Astrocyte (in vitro differentiated cells and primary cell): Measurements from ENCODE around the gene TNN. TPM values are rescaled to one million over a fixed set of nuclear protein-coding genes. Genes with fewer than 3 reads are reported as not detected.

Experiments
- DNase-seq: peaks from one replicate; pipeline ENCODE4 v3.0.0-alpha.2; 2010; ENCODE audit warnings: low read depth
- FAIRE-seq: peaks from 2 replicates; lab custom pipeline; 2011; peaks lifted over from hg19 to GRCh38; lab: Jason Lieb, UNC
- H2AFZ ChIP-seq: 2 replicates; pipeline ENCODE4 v1.6.0; 2012; ENCODE audit warnings: low read depth, low read length, inconsistent platforms
- H3K27ac ChIP-seq: 2 replicates; pipeline ENCODE4 v1.5.1; 2011; ENCODE audit warnings: low read depth, low read length, inconsistent platforms
- H3K27me3 ChIP-seq: 2 replicates; pipeline ENCODE4 v1.6.0; 2011; ENCODE audit warnings: low read length, inconsistent platforms; ENCODE audit not compliant: insufficient read depth
- H3K36me3 ChIP-seq: 2 replicates; pipeline ENCODE4 v1.5.1; 2011; ENCODE audit warnings: low read length, inconsistent platforms; ENCODE audit not compliant: insufficient read depth
- H3K4me1 ChIP-seq: 2 replicates; pipeline ENCODE4 v1.5.1; 2011; ENCODE audit warnings: low read length, inconsistent platforms; ENCODE audit not compliant: insufficient read depth
- H3K4me2 ChIP-seq: 2 replicates; pipeline ENCODE4 v1.6.0; 2012; ENCODE audit warnings: low read length, inconsistent platforms
- H3K4me3 ChIP-seq: 2 replicates; pipeline ENCODE4 v1.5.1; 2011; ENCODE audit warnings: low read depth, mild to moderate bottlenecking, low read length, inconsistent platforms; ENCODE audit not compliant: insufficient read depth
- H3K79me2 ChIP-seq: 2 replicates; pipeline ENCODE4 v1.6.0; 2012; ENCODE audit warnings: mild to moderate bottlenecking, low read length, inconsistent platforms; ENCODE audit not compliant: insufficient read depth
- H3K9ac ChIP-seq: 2 replicates; pipeline ENCODE4 v1.6.0; 2012; ENCODE audit warnings: mild to moderate bottlenecking, low read length, inconsistent platforms
- H3K9me3 ChIP-seq: 2 replicates; pipeline ENCODE4 v1.5.1; 2012; ENCODE audit warnings: low read depth, mild to moderate bottlenecking, low read length, inconsistent platforms; ENCODE audit not compliant: insufficient read depth
- H4K20me1 ChIP-seq: 2 replicates; pipeline ENCODE4 v1.6.0; 2012; ENCODE audit warnings: low read length, inconsistent platforms; ENCODE audit not compliant: insufficient read depth
- H3K27ac Mint-ChIP-seq: one replicate; pipeline ENCODE4 v1.8.0; 2021; ENCODE audit warnings: mild to moderate bottlenecking, mixed read lengths; ENCODE audit not compliant: unreplicated experiment
- H3K27me3 Mint-ChIP-seq: one replicate; pipeline ENCODE4 v1.8.0; 2021; ENCODE audit warnings: low read depth, mixed read lengths; ENCODE audit not compliant: unreplicated experiment
- H3K36me3 Mint-ChIP-seq: one replicate; pipeline ENCODE4 v1.8.0; 2021; ENCODE audit warnings: low read depth, mixed read lengths; ENCODE audit not compliant: unreplicated experiment
- H3K4me1 Mint-ChIP-seq: one replicate; pipeline ENCODE4 v1.8.0; 2021; ENCODE audit warnings: low read depth, mixed read lengths; ENCODE audit not compliant: unreplicated experiment
- H3K4me3 Mint-ChIP-seq: one replicate; pipeline ENCODE4 v1.8.0; 2021; ENCODE audit warnings: mild to moderate bottlenecking, moderate library complexity, mixed read lengths; ENCODE audit not compliant: unreplicated experiment
- H3K9me3 Mint-ChIP-seq: one replicate; pipeline ENCODE4 v1.8.0; 2021; ENCODE audit warnings: mild to moderate bottlenecking, mixed read lengths; ENCODE audit not compliant: unreplicated experiment
- CTCF ChIP-seq: IDR thresholded peaks from 2 replicates; pipeline ENCODE4 v1.5.1; 2011; ENCODE audit warnings: low read depth, mild to moderate bottlenecking, inconsistent platforms, low read length, moderate library complexity; ENCODE audit not compliant: insufficient read depth
- EZH2 ChIP-seq: IDR thresholded peaks from 2 replicates; pipeline ENCODE4 v1.6.1; 2012; ENCODE audit warnings: mild to moderate bottlenecking, low read length, inconsistent platforms; ENCODE audit not compliant: insufficient read depth
- total RNA-seq: library from RNA; stranded (reverse); gene quantifications from 2 replicates; pipeline ENCODE4 v1.2.1, GENCODE V29; 2021

The TNN gene
- total RNA-seq, 1 donor from 2014 or later = 0.16 TPM

DNA sequence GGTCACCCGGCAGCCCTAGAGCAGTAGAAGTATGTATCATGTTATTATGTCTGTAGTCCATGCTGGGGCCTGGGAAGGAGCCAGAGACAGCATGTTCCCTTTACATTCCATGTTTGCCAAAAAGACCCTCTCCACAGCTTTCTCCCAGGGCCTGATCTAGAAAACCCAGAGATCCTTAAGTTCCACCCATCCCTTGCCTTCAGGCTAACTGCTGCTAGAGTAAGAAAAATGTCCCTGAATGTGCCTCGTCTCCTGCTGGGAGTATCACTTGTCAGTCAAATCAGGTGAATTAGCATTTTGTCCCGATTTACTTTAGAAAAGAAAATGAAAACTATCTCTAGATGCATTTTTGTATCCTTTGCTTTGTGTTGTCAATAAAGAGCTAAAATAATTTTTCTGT, 31.2 kb upstream of the TNN start:
- no peaks in the 10 kb centered on the region for H3K9me3 Mint-ChIP-seq
- peaks cover 28% of the 10 kb centered on the region for H3K27me3 Mint-ChIP-seq
- Histone ChIP-seq H3K4me3 (no peak overlapping the region), H2AFZ (no peak overlapping the region), H3K4me1 (no peaks in the 10 kb centered on the region), H3K27ac (no peak overlapping the region), H3K9me3 (no peaks in the 10 kb centered on the region), H3K27me3 (peaks cover 5% of the 10 kb centered on the region), H3K36me3 (no peaks in the 10 kb centered on the region), H3K79me2 (no peaks in the 10 kb centered on the region), H3K9ac (no peak overlapping the region), H4K20me1 (no peaks in the 10 kb centered on the region), H3K4me2 (no peak overlapping the region)
- H3K4me1 Mint-ChIP-seq = peaks cover 10% of the 10 kb centered on the region
- H3K4me3 Mint-ChIP-seq = no peak overlapping the region
- no peak overlapping the region for H3K27ac Mint-ChIP-seq
- TF ChIP-seq EZH2 (no peak), CTCF (no peak)
- no peaks in the 10 kb centered on the region for H3K36me3 Mint-ChIP-seq
- no peak for FAIRE-seq
- DNase-seq = no peak

DNA sequence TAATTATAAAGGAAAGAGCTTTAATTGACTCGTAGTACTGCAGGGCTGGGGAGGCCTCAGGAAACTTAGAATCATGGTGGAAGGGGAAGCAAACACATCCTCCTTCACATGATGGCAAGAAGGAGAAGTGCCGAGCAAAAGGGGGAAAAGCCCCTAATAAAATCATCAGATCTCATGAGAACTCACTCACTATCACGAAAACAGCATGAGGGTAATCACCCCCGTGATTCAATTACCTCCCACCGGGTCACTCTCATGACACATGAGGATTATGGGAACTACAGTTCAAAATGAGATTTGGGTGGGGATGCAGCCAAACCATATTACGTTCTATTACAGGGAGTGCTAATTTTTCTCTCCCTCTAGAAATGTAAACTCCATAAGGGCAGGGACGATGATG, 30.2 kb upstream of the TNN start:
- Histone ChIP-seq H3K9ac (no peak overlapping the region), H4K20me1 (no peaks in the 10 kb centered on the region), H2AFZ (no peak overlapping the region), H3K9me3 (no peaks in the 10 kb centered on the region), H3K4me1 (no peaks in the 10 kb centered on the region), H3K4me3 (no peak overlapping the region), H3K27ac (no peak overlapping the region), H3K27me3 (peaks cover 5% of the 10 kb centered on the region), H3K79me2 (no peaks in the 10 kb centered on the region), H3K36me3 (no peaks in the 10 kb centered on the region), H3K4me2 (no peak overlapping the region)
- TF ChIP-seq CTCF = no peak
- TF ChIP-seq EZH2 = no peak
- Mint-ChIP-seq H3K4me1 (peaks cover 10% of the 10 kb centered on the region), H3K27me3 (peaks cover 28% of the 10 kb centered on the region), H3K27ac (no peak overlapping the region), H3K9me3 (no peaks in the 10 kb centered on the region), H3K4me3 (no peak overlapping the region), H3K36me3 (no peaks in the 10 kb centered on the region)
- DNase-seq (no peak), FAIRE-seq (no peak)

GRCh38 chr1:175040324-175040879, 27.2 kb upstream of the TNN start:
- H3K79me2 ChIP-seq = no peaks in the 10 kb centered on the region
- H3K27ac ChIP-seq = no peak overlapping the region
- peaks cover 4% of the 10 kb centered on the region for H3K9me3 Mint-ChIP-seq
- H3K4me1 Mint-ChIP-seq = peaks cover 10% of the 10 kb centered on the region
- no peak overlapping the region for H3K4me3 ChIP-seq
- H3K36me3 Mint-ChIP-seq = no peaks in the 10 kb centered on the region
- TF ChIP-seq CTCF (no peak), EZH2 (no peak)
- no peaks in the 10 kb centered on the region for H3K4me1 ChIP-seq
- no peak overlapping the region for H3K4me3 Mint-ChIP-seq
- H3K36me3 ChIP-seq = no peaks in the 10 kb centered on the region
- no peak overlapping the region for H3K27ac Mint-ChIP-seq
- no peak for DNase-seq
- no peaks in the 10 kb centered on the region for H3K27me3 ChIP-seq
- H3K27me3 Mint-ChIP-seq = peaks cover 23% of the 10 kb centered on the region
- H3K9me3 ChIP-seq = no peaks in the 10 kb centered on the region
- H2AFZ ChIP-seq = no peak overlapping the region
- no peak for FAIRE-seq
- no peak overlapping the region for H3K4me2 ChIP-seq
- H3K9ac ChIP-seq = no peak overlapping the region
- H4K20me1 ChIP-seq = no peaks in the 10 kb centered on the region
